Measurements from ENCODE around the gene OR10A5.

DNA sequence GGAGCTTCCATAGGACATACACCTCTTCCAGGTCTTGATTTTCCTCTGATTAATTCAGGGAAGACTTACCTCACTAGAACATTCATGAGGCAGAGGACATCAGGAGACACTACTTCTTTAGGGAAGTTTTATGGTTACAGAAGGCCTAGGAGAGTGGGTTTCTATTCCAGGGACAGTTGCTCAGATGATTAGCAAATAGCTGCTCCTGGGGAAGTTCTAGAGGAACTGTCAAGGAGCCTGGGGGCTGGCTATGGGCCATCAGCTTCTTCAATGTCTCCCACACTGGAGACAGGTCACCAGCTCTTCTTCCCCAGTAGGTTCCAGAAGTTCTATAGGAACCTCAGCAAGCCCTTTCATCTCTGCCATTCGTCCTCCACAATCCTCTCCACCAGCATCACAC is 11.5 kb upstream of the OR10A5 start:
- TF ChIP-seq, protein P1, sequence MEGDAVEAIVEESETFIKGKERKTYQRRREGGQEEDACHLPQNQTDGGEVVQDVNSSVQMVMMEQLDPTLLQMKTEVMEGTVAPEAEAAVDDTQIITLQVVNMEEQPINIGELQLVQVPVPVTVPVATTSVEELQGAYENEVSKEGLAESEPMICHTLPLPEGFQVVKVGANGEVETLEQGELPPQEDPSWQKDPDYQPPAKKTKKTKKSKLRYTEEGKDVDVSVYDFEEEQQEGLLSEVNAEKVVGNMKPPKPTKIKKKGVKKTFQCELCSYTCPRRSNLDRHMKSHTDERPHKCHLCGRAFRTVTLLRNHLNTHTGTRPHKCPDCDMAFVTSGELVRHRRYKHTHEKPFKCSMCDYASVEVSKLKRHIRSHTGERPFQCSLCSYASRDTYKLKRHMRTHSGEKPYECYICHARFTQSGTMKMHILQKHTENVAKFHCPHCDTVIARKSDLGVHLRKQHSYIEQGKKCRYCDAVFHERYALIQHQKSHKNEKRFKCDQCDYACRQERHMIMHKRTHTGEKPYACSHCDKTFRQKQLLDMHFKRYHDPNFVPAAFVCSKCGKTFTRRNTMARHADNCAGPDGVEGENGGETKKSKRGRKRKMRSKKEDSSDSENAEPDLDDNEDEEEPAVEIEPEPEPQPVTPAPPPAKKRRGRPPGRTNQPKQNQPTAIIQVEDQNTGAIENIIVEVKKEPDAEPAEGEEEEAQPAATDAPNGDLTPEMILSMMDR (conservative IDR thresholded peaks at IDR 0.05 in 1 of 2, IDR thresholded peaks at IDR 0.05 in 1 of 2; ENCODE audit: low read depth in 1 of 2, low read length in 2 of 2): no peak
- no peak for TF ChIP-seq EZH2 (IDR thresholded peaks at IDR 0.05; ENCODE audit: low read length, missing control alignments)

Measured in fibroblast of lung (primary cell).